GM19025 (cell line): Measurements from ENCODE around the gene TNFSF18.
"Not testable (repeated sequence)": the region's sequence is repeated elsewhere in the genome, so short reads cannot be mapped to it uniquely, and the experiment has no call there.

Source experiments
- ATAC-seq: cut with Tn5 transposase; IDR thresholded peaks from one replicate; pipeline ENCODE4 v1.9.1; 2021; ENCODE audit warnings: mild to moderate bottlenecking, low read depth, moderate library complexity; ENCODE audit not compliant: unreplicated experiment

The TNFSF18 gene, protein sequence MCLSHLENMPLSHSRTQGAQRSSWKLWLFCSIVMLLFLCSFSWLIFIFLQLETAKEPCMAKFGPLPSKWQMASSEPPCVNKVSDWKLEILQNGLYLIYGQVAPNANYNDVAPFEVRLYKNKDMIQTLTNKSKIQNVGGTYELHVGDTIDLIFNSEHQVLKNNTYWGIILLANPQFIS

DNA sequence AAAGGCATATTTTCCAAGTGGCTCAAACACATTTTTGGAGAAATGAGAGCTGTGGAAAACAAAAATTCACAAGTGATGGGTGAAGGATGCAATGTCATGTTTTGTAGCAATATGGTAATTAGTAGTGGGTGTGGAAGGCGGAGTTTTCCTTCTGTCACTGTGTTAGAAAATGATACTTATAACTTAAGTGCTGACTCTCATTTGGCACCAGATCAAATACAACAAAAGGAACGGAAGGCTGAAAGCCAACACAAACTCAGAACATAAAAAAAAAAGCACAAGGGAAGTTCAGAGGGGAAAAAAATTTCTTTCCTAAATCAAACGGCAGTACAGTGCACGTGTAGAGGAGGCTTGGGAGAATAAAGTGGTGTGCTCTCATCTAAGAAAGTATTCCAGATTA, at the start of gene TNFSF18:
TSS of gene TNFSF18 (minus strand) at position 77 of the 400 bp plus-strand sequence. CDS start at position 32, 45 bp downstream.
- no peak for ATAC-seq

DNA sequence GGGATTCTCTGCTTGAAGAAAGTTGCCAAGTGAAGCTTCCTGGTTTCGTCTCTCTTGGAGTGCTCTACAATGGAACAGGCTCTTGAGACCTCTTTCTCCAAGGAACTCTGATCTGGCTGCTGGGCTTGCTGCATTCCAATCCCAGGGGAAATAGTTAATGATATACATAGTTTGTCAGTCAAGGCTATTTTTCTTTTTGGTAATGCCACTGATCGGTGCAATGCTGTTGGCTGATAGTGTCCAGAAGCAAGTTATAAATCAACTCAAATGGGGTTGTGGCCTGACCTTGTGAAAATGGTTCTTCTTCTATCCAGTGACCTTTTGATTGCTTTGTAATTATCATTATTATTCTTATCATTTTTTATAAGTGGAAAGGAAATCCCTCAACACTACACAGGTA, 48.4 kb upstream of the TNFSF18 start:
- no peak for ATAC-seq

DNA sequence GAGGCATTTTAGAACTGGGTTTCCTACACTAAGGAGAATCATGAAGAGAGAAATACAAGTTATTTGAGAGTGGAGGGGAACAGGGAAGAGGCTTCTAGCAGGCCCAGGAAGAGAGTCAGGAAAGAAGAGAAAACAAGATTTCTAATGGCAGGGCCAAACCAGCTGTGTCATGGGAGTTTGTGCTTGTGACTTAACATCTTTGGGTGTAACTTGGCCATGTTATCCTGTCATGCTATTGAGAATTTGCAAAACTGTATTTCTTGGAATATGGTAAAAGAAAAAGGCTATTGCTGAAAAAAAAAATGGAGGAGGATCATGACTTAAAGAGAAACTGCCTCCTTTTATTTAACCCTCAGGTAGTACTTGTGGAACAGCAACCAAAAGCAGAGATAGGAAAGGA, 47.4 kb upstream of the TNFSF18 start:
- no peak for ATAC-seq

DNA sequence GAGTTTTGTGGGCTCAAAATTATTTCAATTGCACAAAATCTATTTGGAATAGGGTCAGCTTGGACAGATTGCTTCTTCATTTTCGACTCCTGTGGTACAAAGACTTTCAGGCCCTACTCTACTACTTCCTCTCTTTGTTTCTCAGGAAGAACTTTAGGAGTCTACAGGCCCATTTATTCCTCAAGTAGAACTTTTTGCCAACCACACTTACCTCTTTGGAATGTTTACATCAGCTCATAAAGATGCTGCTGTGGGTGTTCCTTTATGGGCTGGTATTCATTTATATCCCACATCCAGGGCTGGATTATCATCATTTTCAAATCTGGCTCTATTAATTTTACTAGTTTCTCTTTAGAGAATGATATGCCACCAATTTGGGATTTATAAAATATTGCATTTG, 46.3 kb upstream of the TNFSF18 start:
- ATAC-seq: no peak

DNA sequence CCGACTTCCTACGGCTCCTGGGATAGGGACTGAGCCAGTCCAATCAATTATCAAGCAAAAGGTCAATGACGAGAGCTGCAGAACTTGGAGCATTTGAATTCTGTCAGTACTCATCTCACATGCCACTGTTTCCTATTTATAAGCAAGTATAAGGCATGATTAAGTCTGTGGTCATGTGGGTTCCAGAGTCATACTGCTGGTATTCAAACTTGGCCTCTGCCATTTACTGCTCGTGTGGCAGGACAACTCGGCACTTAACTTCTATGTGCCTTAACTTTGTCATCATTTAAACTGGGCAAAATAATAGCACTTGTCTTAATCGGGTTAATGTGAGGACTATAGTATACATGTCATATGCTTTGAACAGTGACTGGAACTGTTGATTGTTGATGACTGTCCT, 44.9 kb upstream of the TNFSF18 start:
- no peak for ATAC-seq

GRCh38 chr1:173094541-173094940, 43.8 kb upstream of the TNFSF18 start:
- no peak for ATAC-seq

GRCh38 chr1:173093691-173094445, 43.1 kb upstream of the TNFSF18 start:
- ATAC-seq: no peak

- ATAC-seq: no peak
Observed at GRCh38 chr1:173084292-173084691, 33.6 kb upstream of the TNFSF18 start.

GRCh38 chr1:173082913-173083312, 32.2 kb upstream of the TNFSF18 start:
- ATAC-seq: no peak

GRCh38 chr1:173074217-173074616, 23.5 kb upstream of the TNFSF18 start:
- ATAC-seq: not testable (repeated sequence)

DNA sequence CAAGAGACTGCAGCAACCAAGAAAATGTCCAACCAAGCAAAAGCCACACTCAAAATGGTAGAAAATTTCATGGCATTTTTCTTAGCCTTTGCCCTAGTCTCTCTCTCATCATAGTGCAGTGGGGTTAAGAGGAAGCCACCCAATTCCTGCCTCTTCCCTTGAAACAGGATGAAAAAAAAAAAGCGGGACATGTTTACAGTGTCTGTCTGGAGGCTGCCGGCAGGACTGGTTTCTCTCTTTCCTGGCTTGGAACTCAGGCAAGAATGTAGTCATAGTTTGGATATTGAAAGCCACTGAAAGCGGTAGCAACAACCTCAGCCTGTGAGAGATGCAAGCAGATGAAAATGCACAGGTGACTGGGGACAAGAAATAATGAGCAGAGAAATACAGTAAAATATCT, 13.3 kb upstream of the TNFSF18 start:
- ATAC-seq: no peak

- no peak for ATAC-seq
Observed at GRCh38 chr1:173063171-173063570, 12.4 kb upstream of the TNFSF18 start.

GRCh38 chr1:173062150-173062938, 11.6 kb upstream of the TNFSF18 start:
- ATAC-seq: no peak

DNA sequence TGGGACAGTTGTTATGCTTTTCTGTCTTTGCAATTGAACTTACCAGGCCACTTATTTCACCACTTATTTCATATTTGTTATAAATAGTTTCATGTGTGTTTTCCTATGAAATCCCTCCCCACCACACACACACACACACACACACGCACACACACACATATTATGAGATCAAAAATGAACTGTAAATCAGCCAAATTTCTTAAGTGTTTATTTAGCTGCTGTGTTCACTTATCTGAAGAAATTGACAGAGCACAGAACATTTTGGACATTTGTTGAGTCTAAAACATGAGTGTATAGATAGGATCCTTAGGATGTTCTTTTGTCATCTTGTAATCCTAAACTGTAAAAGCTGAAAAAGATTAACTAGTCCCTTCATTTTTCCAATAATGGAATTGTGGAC, 7.8 kb upstream of the TNFSF18 start:
- ATAC-seq: no peak

- no peak for ATAC-seq
Observed at GRCh38 chr1:173057984-173058383, 7.2 kb upstream of the TNFSF18 start.

DNA sequence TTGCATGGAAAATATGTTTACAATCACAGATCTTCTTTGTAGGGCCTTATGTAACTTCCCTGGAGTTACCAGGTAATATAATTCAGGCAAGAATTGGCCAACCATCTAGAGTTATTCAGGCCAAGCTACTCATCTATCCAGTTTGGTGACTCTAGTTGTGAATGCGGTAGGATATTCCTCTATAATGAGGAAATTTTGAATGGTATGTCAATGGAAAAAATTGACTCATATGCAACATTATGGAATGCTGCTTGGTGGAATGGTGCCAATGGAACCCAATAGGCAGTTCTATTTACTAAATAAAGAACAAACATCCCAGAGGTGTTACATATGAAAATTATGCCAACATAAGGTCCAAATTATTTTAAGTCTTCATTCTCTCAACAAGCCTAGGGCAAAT, 5.6 kb upstream of the TNFSF18 start:
- ATAC-seq: no peak

- ATAC-seq: no peak
Observed at GRCh38 chr1:173052681-173053196, 2.0 kb upstream of the TNFSF18 start.

- no peak for ATAC-seq
Observed at GRCh38 chr1:173049322-173049633, 1.5 kb downstream of the TNFSF18 start.

DNA sequence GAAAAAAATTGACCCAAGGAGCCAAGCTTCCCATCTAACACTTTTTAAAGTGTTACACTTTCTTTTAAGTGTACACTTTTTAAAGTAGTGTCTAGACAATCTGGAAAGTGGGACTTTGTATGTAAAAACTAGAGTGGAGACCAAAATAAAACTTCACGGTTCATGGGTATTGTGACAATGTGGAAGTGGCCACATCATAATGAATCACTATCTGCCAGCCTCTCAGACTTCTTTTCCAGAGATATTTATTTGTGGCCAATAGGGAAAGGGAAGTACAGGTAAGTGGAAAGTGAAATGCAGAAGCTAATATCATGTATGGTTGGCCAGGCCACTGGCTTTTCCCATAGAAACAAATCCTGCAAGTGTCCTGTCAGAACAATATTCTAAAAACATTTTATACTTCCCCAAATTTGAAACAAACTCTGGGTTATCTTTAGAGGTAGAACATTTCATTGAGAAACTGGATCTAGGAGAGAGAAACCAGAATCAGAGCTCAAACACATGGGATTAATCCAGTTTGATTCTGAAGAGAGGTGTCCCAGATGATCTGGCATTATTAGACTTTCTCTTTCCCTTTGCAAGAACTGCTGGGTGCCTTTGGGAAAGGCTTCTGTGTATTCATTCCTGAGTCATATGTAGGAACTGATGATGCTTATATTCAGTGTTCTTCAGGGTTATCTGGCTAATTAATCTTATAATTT, 2.0 kb downstream of the TNFSF18 start:
- ATAC-seq: no peak

DNA sequence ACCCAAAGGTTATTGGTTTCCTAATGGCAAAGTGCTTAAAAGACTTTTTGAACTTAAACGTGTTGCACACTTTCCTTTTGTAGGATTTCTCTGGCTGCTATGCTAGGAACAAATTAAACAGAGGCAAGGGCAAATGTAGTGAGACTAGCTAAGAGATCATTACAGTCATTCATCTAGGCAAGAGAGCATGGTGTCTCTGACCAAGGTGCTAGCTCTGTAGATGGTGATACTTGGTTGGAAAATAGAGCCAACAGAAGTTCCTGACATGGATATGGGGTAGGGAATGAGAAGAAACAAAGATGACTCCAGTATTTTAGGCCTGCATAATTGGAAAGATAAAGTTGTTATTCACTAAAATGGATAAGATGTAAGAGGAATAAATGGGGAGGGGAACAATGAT, 6.1 kb downstream of the TNFSF18 start:
- ATAC-seq: no peak

DNA sequence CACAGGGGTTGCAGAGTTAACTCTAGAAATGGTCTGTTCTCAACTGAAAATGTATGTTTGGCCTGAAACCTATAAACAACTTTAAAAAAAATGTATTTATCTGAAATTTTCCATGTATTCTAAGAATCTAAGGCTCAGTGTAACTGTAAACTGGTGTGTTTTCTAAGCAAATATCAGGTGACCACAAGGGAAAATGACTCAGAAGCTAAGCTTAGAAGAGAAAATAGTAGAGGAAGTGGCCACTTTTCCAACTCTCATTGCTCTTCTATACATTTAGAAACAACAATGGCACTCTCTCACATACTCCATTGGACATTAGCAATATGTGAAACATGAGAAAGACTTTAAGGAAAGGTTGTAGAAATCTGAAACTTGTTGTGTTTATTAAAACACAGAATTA, 7.5 kb downstream of the TNFSF18 start:
- no peak for ATAC-seq
